Sciatic nerve (tissue), 2 donors: Measurements from ENCODE around the gene SLC29A3. TPM values are rescaled to one million over a fixed set of nuclear protein-coding genes. Genes with fewer than 3 reads are reported as not detected.
"Not testable (repeated sequence)": the region's sequence is repeated elsewhere in the genome, so short reads cannot be mapped to it uniquely, and the experiment has no call there.

Source experiments
- ATAC-seq: fragments of 200-7000 bp; cut with Tn5 transposase; one replicate; pipeline ENCODE4 v1.9.1; 2020; ENCODE audit warnings: mild to moderate bottlenecking, moderate library complexity
- DNase-seq: peaks from one replicate; pipeline ENCODE4 v3.0.0-alpha.2; 2020; ENCODE audit warnings: low spot score
- intact Hi-C: fragments of 100-400 bp; cut with DNase I; formaldehyde crosslinking; loops from one replicate; pipeline ENCODE4 v1.14.2; 2022
- total RNA-seq: library from RNA; stranded (reverse); fragmentation: NEBNext Ultra II Directional; extraction: Animal tissue kit (Norgen Biotek cat#: 25700); gene quantifications from one replicate; pipeline ENCODE4 v1.2.1, GENCODE V29; 2021
- donor health status: DM: no; HTN: no; CAD: no.
- donor health status: DM: no; HTN: no; CAD: no.

Gene SLC29A3
- total RNA-seq, 1 donor from 2014 or later = 8.7 TPM

DNA sequence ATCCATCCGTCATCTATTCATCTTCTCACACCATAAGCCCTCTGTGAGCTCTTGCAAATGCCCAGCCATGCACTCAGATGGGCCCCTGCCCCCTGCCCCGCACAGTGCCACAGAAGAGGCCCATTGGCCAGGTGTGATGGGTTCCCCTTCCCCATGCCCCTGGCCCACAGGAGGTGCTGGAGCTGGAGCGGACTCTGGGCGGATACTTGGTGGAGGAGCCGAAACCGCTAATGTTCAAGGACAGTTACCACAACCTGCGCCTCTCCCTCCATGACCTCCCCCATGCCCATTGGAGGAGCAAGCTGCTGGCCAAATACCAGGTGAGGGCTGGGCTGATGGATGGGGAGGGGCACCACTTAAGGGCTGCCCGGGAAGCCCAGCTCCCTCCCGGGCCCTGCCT is 23.4 kb upstream of the SLC29A3 start:
- ATAC-seq = no peak
- no peak for DNase-seq
- intact Hi-C loops = no loop called here

GRCh38 chr10:71296086-71296485 is 23.0 kb upstream of the SLC29A3 start:
- ATAC-seq (no peak), DNase-seq (no peak)
- intact Hi-C loops = no loop called here

- intact Hi-C loops, ATAC-seq, DNase-seq: not testable (repeated sequence)
Observed at GRCh38 chr10:71296811-71297210, 22.2 kb upstream of the SLC29A3 start.

- intact Hi-C loops = no loop called here
Observed at GRCh38 chr10:71297343-71297742, 21.7 kb upstream of the SLC29A3 start.

GRCh38 chr10:71299071-71299785 is 19.8 kb upstream of the SLC29A3 start:
- DNase-seq (no peak), ATAC-seq (peak; percentile 66)
- intact Hi-C loops = no loop called here

More at GRCh38 chr10:71297343-71297742, 21.7 kb upstream of the SLC29A3 start:
- ATAC-seq = no peak
- DNase-seq = no peak

DNA sequence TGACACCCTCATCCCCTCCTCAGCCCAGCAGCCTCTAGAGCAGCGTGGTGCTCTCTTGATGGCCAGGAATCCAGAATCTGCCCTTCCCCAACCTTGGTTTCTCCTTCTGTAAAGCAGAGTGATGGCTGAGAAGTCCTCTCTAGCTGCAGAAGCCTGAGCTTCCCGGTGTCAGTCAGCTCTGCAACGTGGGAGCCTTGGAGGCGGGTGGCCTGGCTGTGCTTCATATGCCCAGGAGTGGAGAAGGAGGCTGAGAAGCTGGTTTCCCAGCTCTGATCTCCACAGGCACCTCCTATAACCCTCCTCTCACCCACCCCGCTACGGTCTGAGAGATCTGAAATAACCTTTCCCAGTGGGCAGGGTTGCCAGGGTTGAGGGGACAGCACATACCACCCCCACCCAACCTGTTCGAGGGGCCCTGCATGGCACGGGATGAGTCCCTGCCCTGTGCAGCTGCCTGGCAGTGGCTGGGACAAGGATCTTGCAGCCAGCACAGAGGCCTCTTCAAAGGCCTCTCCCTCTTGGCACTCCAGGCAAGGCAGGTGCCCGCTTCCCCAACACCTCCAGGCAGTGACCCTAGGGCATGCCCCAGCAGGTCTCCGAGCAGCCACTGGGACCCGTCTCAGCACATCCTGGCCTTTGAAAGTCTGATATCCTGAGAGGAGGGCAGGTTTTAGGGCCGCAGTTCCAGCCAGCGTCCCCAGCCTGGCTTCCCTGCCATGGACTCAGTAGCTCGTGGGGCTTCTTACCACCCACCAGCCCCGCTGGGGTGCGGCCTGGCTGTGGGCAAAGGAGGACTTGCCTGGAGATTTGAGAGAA is 18.3 kb upstream of the SLC29A3 start:
- intact Hi-C loops = no loop called here
- ATAC-seq (no peak), DNase-seq (no peak)

- no peak for ATAC-seq
- intact Hi-C loops = no loop called here
- DNase-seq = no peak
Observed at GRCh38 chr10:71301371-71301916, 17.6 kb upstream of the SLC29A3 start.

DNA sequence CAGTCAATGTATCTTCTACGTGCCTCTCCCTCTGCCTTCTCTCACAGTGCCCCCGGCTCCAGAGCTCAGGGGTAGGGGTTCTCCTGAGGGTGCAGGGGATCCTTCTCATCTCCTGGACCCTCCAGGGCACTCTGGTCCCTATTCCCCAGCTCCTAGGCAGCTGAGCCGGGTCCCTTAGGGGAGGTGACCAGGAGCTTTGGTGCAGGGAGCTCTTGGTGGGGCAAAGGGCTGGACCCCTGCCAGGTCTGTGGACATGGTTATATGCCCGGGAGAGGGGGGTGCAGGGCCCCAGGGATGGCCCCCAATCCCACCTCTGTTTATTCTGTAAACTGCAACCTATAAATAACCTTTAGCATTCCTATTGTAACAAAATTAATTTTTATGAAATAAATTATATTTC is 16.6 kb upstream of the SLC29A3 start:
- DNase-seq = no peak
- intact Hi-C loops = no loop called here
- ATAC-seq = no peak

- ATAC-seq (no peak), DNase-seq (no peak)
- intact Hi-C loops = no loop called here
Observed at GRCh38 chr10:71302874-71303568, 16.0 kb upstream of the SLC29A3 start.

GRCh38 chr10:71303569-71303907 is 15.5 kb upstream of the SLC29A3 start:
- intact Hi-C loops = no loop called here
- no peak for ATAC-seq

DNA sequence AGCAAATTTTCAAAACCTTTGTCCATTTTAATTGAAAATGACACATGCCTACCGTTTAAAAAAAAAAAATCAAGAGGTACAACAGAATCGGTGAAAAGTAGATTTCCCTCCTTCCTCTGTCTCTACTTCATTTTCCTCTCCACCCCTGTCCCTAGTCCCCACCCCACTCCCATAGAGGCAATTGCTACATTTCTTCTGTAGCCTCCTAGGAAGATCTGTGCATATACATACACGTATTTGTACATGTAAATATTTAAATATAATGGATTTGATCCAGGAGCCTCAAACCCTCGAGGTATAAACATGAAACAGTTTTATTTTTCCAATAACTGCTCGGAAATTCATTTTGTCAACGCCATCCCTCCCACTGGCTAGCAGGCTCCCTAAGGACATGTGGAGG is 14.1 kb upstream of the SLC29A3 start:
- no peak for ATAC-seq
- intact Hi-C loops = no loop called here
- no peak for DNase-seq

More at GRCh38 chr10:71303569-71303907, 15.5 kb upstream of the SLC29A3 start:
- no peak for DNase-seq

- no peak for ATAC-seq
- intact Hi-C loops = no loop called here
- DNase-seq = no peak
Observed at GRCh38 chr10:71306979-71307378, 12.1 kb upstream of the SLC29A3 start.

- DNase-seq (no peak), ATAC-seq (peak; percentile 63)
- intact Hi-C loops = loop anchor here (1.0 kb wide), 1 partner anchor 141 kb away; no protein-coding TSS in a partner anchor
Observed at GRCh38 chr10:71307469-71308085, 11.5 kb upstream of the SLC29A3 start.

DNA sequence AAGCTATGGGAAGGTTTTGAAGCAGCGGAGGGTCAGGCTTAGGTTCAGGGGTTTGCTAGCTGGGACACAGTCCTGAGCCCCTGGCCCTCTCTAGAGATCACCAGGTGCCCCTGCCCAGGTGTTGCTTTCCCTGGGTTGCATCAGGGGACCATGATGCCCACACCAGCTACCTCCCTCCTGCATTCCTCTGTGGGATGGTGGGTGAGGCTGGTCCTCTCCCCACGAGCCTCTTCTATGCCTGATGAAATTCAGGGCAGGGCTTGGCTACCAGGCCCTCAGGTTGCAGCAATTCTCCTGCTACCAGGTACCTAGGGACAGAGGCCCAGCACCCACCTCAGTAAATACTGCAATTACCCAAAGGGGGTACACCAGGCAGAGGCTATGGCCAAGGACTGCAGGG is 10.8 kb upstream of the SLC29A3 start:
- no peak for DNase-seq
- no peak for ATAC-seq
- intact Hi-C loops = loop anchor here (1.0 kb wide), 1 partner anchor 140 kb away; no protein-coding TSS in a partner anchor

GRCh38 chr10:71308985-71309384 is 10.1 kb upstream of the SLC29A3 start:
- intact Hi-C loops = loop anchor here (1.0 kb wide), 1 partner anchor 139 kb away; no protein-coding TSS in a partner anchor
- DNase-seq = no peak
- no peak for ATAC-seq

- no peak for ATAC-seq
- intact Hi-C loops = loop anchor here (5.0 to 10.0 kb wide), 3 partner anchors 255 to 585 kb away; no protein-coding TSS in a partner anchor
- DNase-seq = no peak
Observed at GRCh38 chr10:71309919-71310318, 9.1 kb upstream of the SLC29A3 start.

- DNase-seq = no peak
- intact Hi-C loops = loop anchor here (5.0 to 10.0 kb wide), 3 partner anchors 253 to 583 kb away; no protein-coding TSS in a partner anchor
Observed at GRCh38 chr10:71312220-71312619, 6.8 kb upstream of the SLC29A3 start.

More at GRCh38 chr10:71312220-71312619, 6.8 kb upstream of the SLC29A3 start:
- ATAC-seq = no peak
